GM20000 (cell line): ENCODE results near the gene BAMBI.

Experiments
- DNase-seq: peaks from one replicate; pipeline ENCODE4 v3.0.0; 2012; ENCODE audit warnings: low spot score
- TF ChIP-seq, protein P1 (sequence below): IDR thresholded peaks from 2 replicates; pipeline ENCODE4 v1.5.1; 2012; ENCODE audit warnings: mild to moderate bottlenecking, control low read depth; ENCODE audit errors: extremely low read depth, missing control alignments

The BAMBI gene

DNA sequence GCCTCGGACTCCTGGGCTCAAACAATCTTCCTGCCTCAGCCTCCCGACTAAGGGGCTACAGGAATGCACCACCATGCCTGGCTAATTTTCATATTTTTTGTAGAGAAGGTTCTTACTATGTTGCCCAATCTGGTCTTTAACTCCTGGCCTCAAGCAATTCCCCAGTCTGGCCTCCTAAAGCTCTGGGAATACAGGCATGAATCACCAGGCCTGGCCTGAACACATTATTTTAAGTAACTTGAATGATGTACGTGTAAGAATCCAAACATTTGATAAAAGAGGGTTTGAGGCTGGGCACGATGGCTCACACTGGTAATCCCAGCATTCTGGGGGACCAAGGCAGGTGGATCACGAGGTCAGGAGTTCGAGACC, 13.0 kb upstream of the BAMBI start:
- TF ChIP-seq, protein P1, sequence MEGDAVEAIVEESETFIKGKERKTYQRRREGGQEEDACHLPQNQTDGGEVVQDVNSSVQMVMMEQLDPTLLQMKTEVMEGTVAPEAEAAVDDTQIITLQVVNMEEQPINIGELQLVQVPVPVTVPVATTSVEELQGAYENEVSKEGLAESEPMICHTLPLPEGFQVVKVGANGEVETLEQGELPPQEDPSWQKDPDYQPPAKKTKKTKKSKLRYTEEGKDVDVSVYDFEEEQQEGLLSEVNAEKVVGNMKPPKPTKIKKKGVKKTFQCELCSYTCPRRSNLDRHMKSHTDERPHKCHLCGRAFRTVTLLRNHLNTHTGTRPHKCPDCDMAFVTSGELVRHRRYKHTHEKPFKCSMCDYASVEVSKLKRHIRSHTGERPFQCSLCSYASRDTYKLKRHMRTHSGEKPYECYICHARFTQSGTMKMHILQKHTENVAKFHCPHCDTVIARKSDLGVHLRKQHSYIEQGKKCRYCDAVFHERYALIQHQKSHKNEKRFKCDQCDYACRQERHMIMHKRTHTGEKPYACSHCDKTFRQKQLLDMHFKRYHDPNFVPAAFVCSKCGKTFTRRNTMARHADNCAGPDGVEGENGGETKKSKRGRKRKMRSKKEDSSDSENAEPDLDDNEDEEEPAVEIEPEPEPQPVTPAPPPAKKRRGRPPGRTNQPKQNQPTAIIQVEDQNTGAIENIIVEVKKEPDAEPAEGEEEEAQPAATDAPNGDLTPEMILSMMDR, result no peak
- DNase-seq, result no peak

DNA sequence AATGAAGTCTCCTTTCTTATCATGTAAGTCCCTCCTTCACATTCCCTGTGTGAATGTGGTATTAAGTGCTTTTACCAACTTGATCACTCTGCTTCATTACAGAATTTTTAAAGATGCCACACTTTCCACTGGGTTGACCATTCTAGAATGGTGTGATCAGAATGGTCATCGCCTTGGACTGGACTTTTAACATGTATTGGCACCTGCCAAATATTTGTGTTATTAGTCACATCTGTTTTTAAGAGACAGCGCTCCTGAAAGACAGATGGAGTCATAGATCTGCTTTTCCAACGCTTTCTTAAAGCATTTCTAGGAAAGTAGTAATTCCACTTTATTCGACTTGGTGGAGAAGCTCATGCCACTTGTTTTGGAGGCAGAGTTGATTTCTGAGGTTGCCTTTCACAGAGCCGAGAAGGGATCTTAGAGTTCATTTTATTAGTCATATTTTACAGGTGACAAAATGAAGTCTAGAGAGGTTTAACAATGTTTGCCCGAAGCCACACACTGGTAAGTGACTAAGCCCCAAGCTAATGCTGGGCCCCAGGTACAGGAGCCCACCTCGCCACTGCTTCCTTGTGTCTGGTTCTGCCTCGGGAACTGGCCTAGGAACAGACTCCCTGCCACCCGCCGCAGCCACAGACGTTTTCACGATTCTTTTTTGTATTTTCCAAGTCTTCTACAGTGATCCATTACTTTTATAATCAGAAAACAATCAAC, 10.4 kb upstream of the BAMBI start:
- DNase-seq, result no peak
- TF ChIP-seq, protein P1, result no peak

DNA sequence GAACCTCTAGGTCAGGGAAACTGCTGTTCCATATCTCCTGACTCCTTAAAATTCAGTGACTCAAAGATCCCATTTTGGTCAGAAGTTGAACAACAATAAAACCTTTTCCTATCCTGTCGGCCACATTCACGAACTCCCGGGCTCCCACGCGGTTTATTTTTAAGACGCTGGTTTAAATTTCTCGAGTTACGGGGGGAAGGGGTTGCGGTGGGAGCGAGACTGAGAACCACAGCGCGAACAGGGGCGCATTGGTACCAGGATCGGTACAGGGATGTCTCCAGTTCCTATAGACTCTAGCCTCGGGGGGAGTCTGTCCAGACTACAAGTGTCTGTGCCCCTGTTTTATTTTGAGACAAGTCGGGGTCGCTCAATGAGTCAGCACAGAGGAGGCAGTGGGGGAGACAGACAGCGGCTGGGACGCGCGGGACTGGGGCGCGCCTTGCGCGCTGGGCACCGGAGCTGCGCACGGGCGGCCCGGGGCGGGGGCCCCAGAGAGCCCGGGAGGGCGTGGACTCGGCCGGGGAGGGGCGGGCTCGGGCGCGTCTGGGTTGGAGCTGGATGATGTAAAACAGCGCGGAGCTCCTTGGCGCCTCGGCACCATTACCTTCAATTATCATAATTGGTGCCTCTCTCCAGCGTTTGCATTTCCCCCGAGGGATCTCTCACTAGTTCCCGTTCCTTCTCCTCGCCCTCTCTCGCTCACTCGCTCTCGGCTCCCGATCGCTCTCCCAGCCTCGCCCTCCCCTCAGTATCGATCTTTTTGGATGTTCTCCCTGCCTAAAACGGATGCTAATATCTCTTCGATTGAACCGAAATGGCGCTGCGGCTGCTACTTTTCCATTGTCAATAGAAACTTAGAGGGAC, 8.7 kb upstream of the BAMBI start:
- TF ChIP-seq, protein P1, result no peak
- DNase-seq, result no peak

DNA sequence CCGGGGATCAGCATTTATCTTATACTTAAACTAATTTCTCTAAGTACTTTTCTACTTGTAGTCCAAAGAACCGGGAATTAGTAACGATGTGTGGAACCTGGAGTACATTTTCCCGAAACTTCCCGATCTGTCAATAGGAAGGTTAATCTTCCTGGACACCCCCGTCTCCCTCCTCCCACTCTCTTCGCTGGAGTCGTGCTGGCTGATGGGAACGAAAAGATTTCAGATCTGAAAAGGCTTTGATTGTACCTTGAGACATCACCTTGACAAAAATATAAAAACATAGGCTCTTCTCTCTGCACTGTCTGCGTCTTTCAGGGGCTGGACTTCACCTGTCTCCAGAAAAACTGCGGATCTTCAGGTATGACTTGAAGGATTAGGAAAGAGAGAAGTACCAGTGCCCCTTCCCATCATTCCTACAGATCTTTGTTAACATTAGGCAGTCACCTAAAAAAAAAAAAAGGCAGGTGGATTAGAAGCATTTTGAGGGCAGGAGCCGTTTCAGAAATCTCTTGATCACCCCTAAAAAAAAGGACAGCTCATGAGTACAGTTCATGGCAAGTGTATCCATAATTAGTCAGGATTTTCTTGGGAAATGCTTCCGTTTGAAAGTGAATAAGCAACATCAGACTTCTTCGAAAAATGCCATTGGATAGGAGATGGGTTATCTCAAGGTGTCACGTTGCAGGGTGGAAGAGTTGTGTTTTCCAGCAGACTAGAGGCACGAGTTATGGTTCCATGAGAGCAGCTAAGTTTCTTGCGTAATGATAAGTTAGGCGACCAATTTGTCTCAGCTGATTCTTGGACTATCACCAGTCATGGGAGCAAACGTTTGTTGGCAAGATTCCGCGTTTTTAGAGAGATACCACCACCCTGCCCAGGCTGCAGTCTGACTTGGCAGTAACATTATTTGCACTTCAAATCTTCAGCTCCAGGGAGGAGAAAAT, 7.8 kb upstream of the BAMBI start:
- no peak for DNase-seq

DNA sequence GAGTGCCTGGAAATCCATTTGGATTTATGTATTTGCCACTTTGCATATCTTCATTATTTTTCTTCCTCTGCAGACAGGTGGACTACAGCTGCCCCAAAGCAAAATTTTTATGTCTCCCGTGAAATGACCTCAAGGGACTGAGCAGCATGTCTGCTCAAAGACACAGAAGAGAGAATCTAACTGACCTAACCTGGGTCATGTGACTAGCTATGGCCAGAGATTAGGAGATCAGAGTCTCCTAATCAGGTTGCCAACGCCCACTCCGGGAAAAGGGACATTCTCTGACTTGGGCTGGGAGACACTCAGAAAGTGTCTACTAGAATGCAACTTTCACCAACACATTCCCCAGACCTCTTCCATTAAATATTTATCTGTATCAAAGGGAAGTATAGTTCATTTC, 2.5 kb upstream of the BAMBI start:
- TF ChIP-seq, protein P1, result no peak
- no peak for DNase-seq

More for the DNA sequence above, 7.8 kb upstream of the BAMBI start:
- TF ChIP-seq, protein P1, result no peak

DNA sequence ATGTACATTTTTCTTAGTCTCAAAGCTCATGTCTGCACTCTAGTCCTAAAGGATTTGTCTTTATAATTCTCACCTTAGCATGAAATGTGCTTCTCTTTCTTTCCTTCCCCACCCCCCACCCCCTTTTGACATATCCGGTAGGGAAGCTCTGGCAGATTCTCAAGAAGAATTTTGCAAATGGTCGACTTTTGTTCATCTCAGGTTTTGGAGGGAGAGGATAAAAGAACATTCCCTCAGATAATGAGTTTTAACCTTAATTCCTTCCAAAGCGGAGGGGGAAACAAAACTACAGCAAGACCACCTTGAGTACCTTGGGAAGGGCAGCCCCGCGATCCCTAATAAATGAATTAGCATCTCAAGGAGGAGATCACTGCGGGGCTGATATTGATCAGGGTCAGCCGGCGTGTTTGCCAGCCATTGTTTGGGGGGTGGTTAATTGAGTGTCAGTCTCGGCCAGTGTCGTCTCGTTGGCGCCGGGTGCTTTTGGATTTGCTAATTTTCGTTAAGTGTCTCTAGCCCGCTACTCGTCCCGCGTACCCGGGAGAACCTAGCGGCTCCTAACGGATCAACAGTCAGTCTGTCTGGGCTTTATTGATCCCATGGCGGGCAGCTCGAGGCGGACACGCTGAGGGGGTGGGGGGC, 874 bp upstream of the BAMBI start:
- no peak for DNase-seq
- TF ChIP-seq, protein P1, result no peak
